MM.1S (cell line): ENCODE data around the gene AFF4.
A peak's percentile ranks its signal among the peaks of the same experiment; 100 is the strongest.

Experiments
- DNase-seq: peaks from one replicate; pipeline ENCODE4 v3.0.0-alpha.2; 2015
- H2AFZ ChIP-seq: fragments of 300-600 bp; sonication (generic); 2 replicates; pipeline ENCODE4 v1.6.0; 2016; ENCODE audit warnings: antibody characterized with exemption, low read length
- H3F3A ChIP-seq: fragments of 300-600 bp; sonication (generic); 2 replicates; pipeline ENCODE4 v1.6.1; 2016; ENCODE audit warnings: mild to moderate bottlenecking, antibody characterized with exemption, low read length, moderate library complexity, mixed read lengths; ENCODE audit not compliant: insufficient read depth
- H3K27ac ChIP-seq: fragments of 300-600 bp; sonication (generic); 2 replicates; pipeline ENCODE4 v1.5.1; 2016; ENCODE audit warnings: mild to moderate bottlenecking, low read length
- H3K27me3 ChIP-seq: fragments of 300-600 bp; sonication (generic); replicated peaks from 2 replicates; pipeline ENCODE4 v1.6.0; 2016; ENCODE audit warnings: low read length; ENCODE audit not compliant: insufficient read depth
- H3K36me3 ChIP-seq: fragments of 300-600 bp; sonication (generic); replicated peaks from 2 replicates; pipeline ENCODE4 v1.6.1; 2016; ENCODE audit warnings: mild to moderate bottlenecking, low read length, mixed read lengths; ENCODE audit not compliant: insufficient read depth
- H3K4me1 ChIP-seq: fragments of 300-600 bp; sonication (generic); 2 replicates; pipeline ENCODE4 v1.6.1; 2016; ENCODE audit warnings: low read length, mixed read lengths
- H3K4me2 ChIP-seq: fragments of 300-600 bp; sonication (generic); 2 replicates; pipeline ENCODE4 v1.6.0; 2016; ENCODE audit warnings: low read depth, low read length
- H3K4me3 ChIP-seq: fragments of 300-600 bp; sonication (generic); 2 replicates; pipeline ENCODE4 v1.5.1; 2016; ENCODE audit warnings: low read length, mixed read lengths
- H3K79me2 ChIP-seq: fragments of 300-600 bp; sonication (generic); 2 replicates; pipeline ENCODE4 v1.6.1; 2016; ENCODE audit warnings: mixed run types, low read length, mixed read lengths
- H3K9ac ChIP-seq: fragments of 300-600 bp; sonication (generic); 2 replicates; pipeline ENCODE4 v1.6.1; 2016; ENCODE audit warnings: low read length, mixed read lengths
- H3K9me2 ChIP-seq: fragments of 300-600 bp; sonication (generic); replicated peaks from 2 replicates; pipeline ENCODE4 v1.6.1; 2016; ENCODE audit warnings: mild to moderate bottlenecking, low read length, mixed read lengths; ENCODE audit not compliant: insufficient read depth
- H3K9me3 ChIP-seq: fragments of 300-600 bp; sonication (generic); replicated peaks from 2 replicates; pipeline ENCODE4 v1.6.1; 2016; ENCODE audit warnings: mild to moderate bottlenecking, low read length, mixed read lengths; ENCODE audit not compliant: insufficient read depth
- H4K20me1 ChIP-seq: fragments of 300-600 bp; sonication (generic); 2 replicates; pipeline ENCODE4 v1.6.1; 2016; ENCODE audit warnings: mild to moderate bottlenecking, low read length, moderate library complexity, mixed read lengths; ENCODE audit not compliant: insufficient read depth
- EZH2 ChIP-seq: fragments of 300-600 bp; sonication (generic); optimal IDR thresholded peaks from 2 replicates; pipeline ENCODE3; 2017; ENCODE audit warnings: low read depth, mild to moderate bottlenecking, antibody characterized with exemption, low read length, mixed read lengths
- EZH2phosphoT487 ChIP-seq: fragments of 300-600 bp; sonication (generic); IDR thresholded peaks from 2 replicates; pipeline ENCODE4 v1.6.1; 2018; ENCODE audit warnings: antibody characterized with exemption, low read length
- TF ChIP-seq, protein P1 (sequence below): fragments of 300-600 bp; sonication (generic); IDR thresholded peaks from 2 replicates; pipeline ENCODE4 v1.5.1; 2016; ENCODE audit warnings: antibody characterized with exemption, low read length, mixed read lengths

The AFF4 gene

GRCh38 chr5:132926437-132926836 is 37.0 kb downstream of the AFF4 start:
- H3K36me3 ChIP-seq: peaks cover 2% of the 10 kb centered on the region; the same call in 1 of the 2 replicates
- H3K9ac ChIP-seq: no peak overlapping the region
- DNase-seq: no peak
- H3K4me1 ChIP-seq: no peaks in the 10 kb centered on the region
- no peaks in the 10 kb centered on the region for H3K9me3 ChIP-seq
- no peaks in the 10 kb centered on the region for H3K9me2 ChIP-seq
- H3K4me2 ChIP-seq: no peak overlapping the region
- H3K4me3 ChIP-seq: no peak overlapping the region
- no peaks in the 10 kb centered on the region for H4K20me1 ChIP-seq
- H3F3A ChIP-seq: no peaks in the 10 kb centered on the region
- TF ChIP-seq, protein P1, sequence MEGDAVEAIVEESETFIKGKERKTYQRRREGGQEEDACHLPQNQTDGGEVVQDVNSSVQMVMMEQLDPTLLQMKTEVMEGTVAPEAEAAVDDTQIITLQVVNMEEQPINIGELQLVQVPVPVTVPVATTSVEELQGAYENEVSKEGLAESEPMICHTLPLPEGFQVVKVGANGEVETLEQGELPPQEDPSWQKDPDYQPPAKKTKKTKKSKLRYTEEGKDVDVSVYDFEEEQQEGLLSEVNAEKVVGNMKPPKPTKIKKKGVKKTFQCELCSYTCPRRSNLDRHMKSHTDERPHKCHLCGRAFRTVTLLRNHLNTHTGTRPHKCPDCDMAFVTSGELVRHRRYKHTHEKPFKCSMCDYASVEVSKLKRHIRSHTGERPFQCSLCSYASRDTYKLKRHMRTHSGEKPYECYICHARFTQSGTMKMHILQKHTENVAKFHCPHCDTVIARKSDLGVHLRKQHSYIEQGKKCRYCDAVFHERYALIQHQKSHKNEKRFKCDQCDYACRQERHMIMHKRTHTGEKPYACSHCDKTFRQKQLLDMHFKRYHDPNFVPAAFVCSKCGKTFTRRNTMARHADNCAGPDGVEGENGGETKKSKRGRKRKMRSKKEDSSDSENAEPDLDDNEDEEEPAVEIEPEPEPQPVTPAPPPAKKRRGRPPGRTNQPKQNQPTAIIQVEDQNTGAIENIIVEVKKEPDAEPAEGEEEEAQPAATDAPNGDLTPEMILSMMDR: no peak
- TF ChIP-seq EZH2 (no peak), EZH2phosphoT487 (no peak)
- H3K79me2 ChIP-seq: no peaks in the 10 kb centered on the region
- no peak overlapping the region for H2AFZ ChIP-seq
- H3K27me3 ChIP-seq: no peaks in the 10 kb centered on the region
- H3K27ac ChIP-seq: no peak overlapping the region

DNA sequence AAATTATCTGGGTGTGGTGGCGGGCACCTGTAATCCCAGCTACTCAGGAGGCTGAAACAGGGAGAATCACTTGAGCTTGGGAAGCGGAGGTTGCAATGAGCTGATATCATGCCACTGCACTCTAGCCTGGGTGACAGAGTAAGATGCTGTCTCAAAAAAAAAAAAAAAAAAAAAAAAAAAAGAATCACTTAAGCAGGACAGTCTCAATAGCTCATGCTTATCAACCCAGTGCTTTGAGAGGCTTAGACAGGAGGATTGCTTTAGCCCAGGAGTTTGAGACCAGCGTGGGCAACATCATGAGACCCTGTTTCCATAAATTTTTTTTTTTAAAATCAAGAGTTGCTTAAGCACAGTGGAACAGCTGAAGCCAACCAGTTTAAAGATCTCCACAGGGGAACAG is 47.3 kb downstream of the AFF4 start:
- no peaks in the 10 kb centered on the region for H3K27me3 ChIP-seq
- H3K79me2 ChIP-seq: no peaks in the 10 kb centered on the region
- no peak overlapping the region for H3K9ac ChIP-seq
- TF ChIP-seq EZH2 (no peak), EZH2phosphoT487 (no peak)
- TF ChIP-seq, protein P1: no peak
- H3K4me3 ChIP-seq: no peak overlapping the region
- 0 out of 2 replicates have a peak, but pooled peaks cover 9% of the 10 kb centered on the region for H3F3A ChIP-seq
- no peaks in the 10 kb centered on the region for H3K9me3 ChIP-seq
- H4K20me1 ChIP-seq: no peaks in the 10 kb centered on the region
- no peak overlapping the region for H2AFZ ChIP-seq
- H3K4me2 ChIP-seq: no peak overlapping the region
- no peak for DNase-seq
- H3K27ac ChIP-seq: peak overlapping the region; percentile 13; the same call in 1 of the 2 replicates
- H3K4me1 ChIP-seq: 0 out of 2 replicates have a peak, but pooled peaks cover 5% of the 10 kb centered on the region
- H3K9me2 ChIP-seq: no peaks in the 10 kb centered on the region
- no peaks in the 10 kb centered on the region; the same call in 1 of the 2 replicates for H3K36me3 ChIP-seq

DNA sequence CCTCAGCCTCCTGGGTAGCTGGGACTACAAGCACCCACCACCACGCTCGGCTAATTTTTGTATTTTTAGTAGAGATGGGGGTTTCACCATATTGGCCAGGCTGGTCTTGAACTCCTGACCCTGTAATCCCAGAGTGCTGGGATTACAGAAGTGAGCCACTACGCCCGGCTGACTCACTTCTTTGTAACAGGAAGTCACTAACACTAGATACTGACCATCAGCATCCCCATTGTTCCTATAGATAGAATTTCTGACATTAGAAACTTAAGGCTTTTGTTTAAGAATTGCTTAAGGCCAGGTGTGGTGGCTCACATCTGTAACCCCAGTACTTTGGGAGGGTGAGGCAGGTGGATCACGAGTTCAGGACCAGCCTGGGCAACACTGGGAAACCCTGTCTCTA is 47.8 kb downstream of the AFF4 start:
- Histone ChIP-seq H3F3A (0 out of 2 replicates have a peak, but pooled peaks cover 9% of the 10 kb centered on the region), H4K20me1 (no peaks in the 10 kb centered on the region), H3K4me2 (no peak overlapping the region), H3K27ac (peak overlapping the region; percentile 13; the same call in 1 of the 2 replicates), H3K9me3 (no peaks in the 10 kb centered on the region), H3K4me1 (0 out of 2 replicates have a peak, but pooled peaks cover 5% of the 10 kb centered on the region), H3K9ac (no peak overlapping the region), H3K79me2 (no peaks in the 10 kb centered on the region), H3K36me3 (no peaks in the 10 kb centered on the region; the same call in 1 of the 2 replicates), H3K27me3 (no peaks in the 10 kb centered on the region), H3K4me3 (no peak overlapping the region), H2AFZ (no peak overlapping the region), H3K9me2 (no peaks in the 10 kb centered on the region)
- TF ChIP-seq EZH2phosphoT487: no peak
- no peak for TF ChIP-seq EZH2
- TF ChIP-seq, protein P1: no peak
- DNase-seq: peak; percentile 70
